ENCODE measurements around the gene KATNIP.

GRCh38 chr16:27539120-27539519 lies 10.8 kb upstream of the KATNIP start:
- no peak for TF ChIP-seq CTCF (IDR thresholded peaks at IDR 0.05)
- TF ChIP-seq ZFX (IDR thresholded peaks at IDR 0.05; ENCODE audit: borderline replicate concordance), result no peak

Measured in 22Rv1 (cell line).